ENCODE results near the gene PHETA1.

DNA sequence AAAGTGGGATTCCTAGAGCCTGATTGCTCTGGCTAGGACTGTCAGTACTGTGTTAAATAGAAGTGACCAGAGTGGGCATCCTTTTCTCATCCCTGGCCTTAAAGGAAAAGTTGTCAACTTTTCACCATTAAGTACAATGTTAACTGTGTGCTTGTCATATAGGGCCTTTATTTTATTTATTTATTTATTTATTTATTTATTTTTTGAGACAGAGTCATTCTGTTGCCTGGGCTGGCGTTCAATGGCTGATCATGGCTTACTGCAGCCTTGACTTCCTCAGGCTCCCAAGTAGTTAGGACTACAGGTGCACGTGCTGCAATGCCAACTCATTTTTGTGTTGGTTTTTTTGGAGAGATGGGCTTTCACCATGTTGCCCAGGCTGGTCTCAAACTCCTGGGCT, 48.4 kb upstream of the PHETA1 start:
- TF ChIP-seq, protein P1, sequence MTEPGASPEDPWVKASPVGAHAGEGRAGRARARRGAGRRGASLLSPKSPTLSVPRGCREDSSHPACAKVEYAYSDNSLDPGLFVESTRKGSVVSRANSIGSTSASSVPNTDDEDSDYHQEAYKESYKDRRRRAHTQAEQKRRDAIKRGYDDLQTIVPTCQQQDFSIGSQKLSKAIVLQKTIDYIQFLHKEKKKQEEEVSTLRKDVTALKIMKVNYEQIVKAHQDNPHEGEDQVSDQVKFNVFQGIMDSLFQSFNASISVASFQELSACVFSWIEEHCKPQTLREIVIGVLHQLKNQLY (CRISPR knock-in tag; IDR thresholded peaks at IDR 0.05): no peak
- TF ChIP-seq, protein P2, sequence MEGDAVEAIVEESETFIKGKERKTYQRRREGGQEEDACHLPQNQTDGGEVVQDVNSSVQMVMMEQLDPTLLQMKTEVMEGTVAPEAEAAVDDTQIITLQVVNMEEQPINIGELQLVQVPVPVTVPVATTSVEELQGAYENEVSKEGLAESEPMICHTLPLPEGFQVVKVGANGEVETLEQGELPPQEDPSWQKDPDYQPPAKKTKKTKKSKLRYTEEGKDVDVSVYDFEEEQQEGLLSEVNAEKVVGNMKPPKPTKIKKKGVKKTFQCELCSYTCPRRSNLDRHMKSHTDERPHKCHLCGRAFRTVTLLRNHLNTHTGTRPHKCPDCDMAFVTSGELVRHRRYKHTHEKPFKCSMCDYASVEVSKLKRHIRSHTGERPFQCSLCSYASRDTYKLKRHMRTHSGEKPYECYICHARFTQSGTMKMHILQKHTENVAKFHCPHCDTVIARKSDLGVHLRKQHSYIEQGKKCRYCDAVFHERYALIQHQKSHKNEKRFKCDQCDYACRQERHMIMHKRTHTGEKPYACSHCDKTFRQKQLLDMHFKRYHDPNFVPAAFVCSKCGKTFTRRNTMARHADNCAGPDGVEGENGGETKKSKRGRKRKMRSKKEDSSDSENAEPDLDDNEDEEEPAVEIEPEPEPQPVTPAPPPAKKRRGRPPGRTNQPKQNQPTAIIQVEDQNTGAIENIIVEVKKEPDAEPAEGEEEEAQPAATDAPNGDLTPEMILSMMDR (IDR thresholded peaks at IDR 0.05): no peak
- TF ChIP-seq, protein P3, sequence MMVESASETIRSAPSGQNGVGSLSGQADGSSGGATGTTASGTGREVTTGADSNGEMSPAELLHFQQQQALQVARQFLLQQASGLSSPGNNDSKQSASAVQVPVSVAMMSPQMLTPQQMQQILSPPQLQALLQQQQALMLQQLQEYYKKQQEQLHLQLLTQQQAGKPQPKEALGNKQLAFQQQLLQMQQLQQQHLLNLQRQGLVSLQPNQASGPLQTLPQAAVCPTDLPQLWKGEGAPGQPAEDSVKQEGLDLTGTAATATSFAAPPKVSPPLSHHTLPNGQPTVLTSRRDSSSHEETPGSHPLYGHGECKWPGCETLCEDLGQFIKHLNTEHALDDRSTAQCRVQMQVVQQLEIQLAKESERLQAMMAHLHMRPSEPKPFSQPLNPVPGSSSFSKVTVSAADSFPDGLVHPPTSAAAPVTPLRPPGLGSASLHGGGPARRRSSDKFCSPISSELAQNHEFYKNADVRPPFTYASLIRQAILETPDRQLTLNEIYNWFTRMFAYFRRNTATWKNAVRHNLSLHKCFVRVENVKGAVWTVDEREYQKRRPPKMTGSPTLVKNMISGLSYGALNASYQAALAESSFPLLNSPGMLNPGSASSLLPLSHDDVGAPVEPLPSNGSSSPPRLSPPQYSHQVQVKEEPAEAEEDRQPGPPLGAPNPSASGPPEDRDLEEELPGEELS (CRISPR knock-in tag; IDR thresholded peaks at IDR 0.05): no peak
- TF ChIP-seq, protein P4, sequence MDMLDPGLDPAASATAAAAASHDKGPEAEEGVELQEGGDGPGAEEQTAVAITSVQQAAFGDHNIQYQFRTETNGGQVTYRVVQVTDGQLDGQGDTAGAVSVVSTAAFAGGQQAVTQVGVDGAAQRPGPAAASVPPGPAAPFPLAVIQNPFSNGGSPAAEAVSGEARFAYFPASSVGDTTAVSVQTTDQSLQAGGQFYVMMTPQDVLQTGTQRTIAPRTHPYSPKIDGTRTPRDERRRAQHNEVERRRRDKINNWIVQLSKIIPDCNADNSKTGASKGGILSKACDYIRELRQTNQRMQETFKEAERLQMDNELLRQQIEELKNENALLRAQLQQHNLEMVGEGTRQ (CRISPR knock-in tag; IDR thresholded peaks at IDR 0.05): no peak
- no peak for TF ChIP-seq FOXJ3 (CRISPR knock-in tag; IDR thresholded peaks at IDR 0.05; ENCODE audit: borderline replicate concordance)
- TF ChIP-seq, protein P5, sequence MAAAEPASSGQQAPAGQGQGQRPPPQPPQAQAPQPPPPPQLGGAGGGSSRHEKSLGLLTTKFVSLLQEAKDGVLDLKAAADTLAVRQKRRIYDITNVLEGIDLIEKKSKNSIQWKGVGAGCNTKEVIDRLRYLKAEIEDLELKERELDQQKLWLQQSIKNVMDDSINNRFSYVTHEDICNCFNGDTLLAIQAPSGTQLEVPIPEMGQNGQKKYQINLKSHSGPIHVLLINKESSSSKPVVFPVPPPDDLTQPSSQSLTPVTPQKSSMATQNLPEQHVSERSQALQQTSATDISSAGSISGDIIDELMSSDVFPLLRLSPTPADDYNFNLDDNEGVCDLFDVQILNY (CRISPR knock-in tag; IDR thresholded peaks at IDR 0.05): no peak

Measured in WTC11 (cell line).